HG03565 (cell line): ENCODE measurements around the gene AGBL4.

Experiments used
- ATAC-seq: cut with Tn5 transposase; IDR thresholded peaks from one replicate; pipeline ENCODE4 v1.9.1; 2021; ENCODE audit warnings: mild to moderate bottlenecking, moderate library complexity; ENCODE audit not compliant: unreplicated experiment

The AGBL4 gene

DNA sequence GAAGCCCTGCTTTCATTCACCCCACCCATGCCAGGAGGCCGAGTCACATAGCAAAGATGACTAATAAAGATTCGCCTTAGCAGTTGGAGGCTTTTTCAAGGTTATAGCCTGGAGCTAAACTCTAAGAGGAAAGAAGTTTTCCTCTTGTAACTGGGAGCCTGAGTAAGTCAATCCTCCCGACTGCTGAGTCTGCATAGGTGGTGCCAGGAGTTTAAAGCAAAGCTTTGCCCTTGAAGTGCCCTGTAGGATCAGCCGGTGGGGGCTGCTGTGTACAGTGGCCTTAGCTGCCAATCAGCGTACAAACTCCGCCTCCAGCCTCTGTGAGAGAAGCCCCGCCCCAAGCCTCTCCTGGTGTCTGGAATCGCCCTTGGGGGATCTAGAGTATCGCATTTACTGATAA lies 1404.2 kb downstream of the AGBL4 start:
- no peak for ATAC-seq

DNA sequence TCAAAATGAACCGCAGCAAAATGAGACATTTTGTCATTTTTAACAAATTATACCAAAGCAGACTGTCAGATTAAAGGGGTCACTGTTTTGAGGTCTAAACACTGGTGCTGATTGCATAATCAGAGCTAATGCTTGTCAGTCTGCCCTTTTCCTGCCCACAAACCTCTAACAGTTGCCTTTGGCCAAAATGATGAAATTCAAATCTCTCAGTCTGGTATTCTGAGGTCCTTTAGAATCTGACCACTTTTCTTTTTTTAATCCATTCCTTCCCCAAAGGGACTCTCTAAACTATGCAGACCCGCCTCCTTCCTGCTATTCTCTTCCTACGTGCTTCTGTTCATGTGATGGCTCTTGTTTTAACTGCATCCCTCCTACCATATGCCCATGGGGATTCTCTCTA lies 1406.5 kb downstream of the AGBL4 start:
- ATAC-seq: no peak

DNA sequence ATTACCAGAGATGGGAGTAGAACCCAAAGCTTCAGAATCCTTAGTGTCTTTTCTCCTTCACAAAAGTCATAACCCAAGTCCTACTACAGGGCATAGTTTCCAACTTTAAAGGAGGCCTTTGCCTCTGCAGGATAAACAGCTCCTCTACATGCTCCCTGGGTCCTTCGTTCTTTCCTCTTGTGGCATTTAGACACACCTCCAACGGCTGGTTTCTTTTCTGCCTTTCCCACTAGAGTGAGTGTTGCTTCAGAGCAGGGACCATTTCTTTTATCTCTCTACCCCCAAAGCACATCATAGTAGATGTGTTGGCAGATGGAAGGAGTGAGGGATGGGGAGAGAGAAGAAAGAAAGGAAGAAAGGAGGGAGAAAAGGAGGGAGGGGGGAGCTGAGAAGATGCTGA lies 1407.0 kb downstream of the AGBL4 start:
- no peak for ATAC-seq

DNA sequence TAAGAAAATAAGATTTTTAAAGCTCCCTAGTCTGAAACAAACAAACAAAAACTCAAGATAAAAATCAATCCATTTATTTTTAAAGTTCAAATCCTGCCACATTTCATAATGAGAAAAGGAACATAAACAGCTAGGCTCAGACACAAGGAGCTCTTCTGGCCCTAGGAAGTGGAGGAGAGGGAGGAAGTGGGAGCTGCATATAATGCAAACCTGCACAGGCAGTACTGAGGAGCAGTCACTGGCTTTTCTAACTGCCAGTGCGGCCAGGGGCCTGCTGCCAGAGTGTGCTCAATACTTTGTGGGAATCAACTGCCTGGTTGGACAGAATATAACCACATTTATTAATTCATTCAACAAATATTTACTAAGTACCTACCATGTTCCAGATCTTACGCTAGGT lies 1411.9 kb downstream of the AGBL4 start:
- ATAC-seq: no peak

DNA sequence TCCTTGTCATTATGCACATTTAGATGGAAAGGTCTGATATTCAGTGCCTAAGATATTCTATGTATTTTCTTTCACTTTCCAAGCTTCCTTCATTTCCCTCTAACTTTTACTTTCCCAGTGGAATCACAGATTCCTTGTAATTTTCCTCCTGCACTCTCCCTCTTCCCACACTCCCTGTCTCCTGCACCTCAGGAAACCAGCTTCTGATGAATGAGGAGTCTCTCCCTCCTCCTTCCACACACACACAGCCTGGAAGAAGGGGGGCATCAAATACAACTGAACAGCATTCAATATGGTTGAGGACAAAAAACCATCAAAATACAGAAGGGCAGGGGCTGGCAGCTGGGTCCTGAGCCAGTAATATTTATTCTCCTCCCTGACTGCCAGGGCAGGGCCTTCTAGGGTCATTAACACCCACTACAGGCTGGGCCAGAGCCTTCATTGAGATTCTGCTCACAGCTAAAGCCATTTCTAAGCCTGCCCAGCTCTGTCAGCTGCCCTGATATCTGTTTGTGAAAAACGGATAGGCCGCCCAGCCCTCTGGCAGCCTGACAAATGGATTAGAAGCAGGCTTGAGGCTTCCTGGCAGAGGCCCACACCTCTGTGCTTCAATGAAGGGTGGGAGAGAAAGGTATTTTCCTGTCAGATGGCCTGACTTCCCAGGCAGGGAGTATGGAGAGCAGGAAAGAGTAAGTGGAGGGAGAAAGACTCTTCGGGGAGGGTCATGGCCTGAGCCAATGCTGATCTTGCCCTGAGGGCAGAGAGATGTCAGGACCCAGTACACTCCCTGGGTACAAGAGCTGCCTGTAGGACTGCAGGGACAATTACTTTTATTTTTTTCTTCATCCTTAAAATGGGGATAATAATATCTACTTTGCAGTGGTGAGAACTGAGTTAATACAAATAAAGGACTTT lies 1412.9 kb downstream of the AGBL4 start:
- no peak for ATAC-seq

DNA sequence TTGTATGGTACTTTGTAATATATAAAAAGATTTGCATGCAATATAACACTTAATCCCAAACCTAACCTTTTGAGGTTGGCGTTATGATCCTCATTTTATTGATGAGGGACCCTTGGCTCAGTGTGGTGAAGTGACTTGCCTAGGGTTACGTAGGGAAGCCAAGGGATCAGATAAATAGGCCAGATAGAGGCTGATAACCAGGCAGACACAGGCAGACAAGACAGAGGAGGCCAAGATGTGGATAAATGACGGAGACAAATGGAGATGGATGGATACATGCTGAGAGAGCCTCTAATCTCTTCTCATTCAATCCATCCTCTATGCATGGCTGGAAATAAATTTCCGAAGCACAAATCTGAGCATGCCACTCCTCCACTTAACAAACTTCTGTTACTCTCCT lies 1414.9 kb downstream of the AGBL4 start:
- no peak for ATAC-seq

DNA sequence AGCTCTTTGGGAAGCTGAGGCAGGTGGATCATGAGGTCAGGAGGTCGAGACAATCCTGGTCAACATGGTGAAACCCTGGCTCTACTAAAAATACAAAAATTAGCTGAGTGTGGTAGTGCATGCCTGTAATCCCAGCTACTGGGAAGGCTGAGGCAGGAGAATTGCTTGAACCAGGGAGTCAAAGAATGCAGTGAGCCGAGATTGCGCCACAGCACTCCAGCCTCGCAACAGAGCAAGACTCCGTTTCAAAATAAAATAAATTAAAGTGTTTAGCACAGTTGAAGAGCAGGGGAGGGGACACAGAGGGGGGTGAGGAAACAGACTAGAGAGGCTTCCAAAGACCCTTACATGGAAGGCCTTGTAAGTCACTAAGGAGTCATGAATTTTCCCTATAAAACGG lies 1420.5 kb downstream of the AGBL4 start:
- no peak for ATAC-seq

DNA sequence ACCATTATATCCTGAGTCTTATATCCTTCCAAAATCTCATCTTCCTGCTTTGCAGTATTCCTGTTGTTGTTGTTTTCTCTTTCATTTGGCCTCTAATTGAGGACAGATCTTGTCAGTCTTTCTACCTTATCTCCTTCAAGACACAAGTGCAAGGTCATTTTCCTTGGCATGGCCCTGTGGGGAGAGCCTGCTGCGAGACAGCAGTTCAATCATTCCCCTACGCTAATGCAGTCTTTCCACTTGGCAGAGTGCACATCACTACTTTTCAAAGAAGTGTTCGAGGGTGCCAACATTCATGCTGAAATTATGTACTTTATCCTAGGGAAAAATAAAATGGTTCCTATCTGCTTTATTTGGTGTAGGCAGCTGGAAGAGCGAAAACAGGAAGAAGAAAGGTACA lies 1421.4 kb downstream of the AGBL4 start:
- ATAC-seq: no peak

DNA sequence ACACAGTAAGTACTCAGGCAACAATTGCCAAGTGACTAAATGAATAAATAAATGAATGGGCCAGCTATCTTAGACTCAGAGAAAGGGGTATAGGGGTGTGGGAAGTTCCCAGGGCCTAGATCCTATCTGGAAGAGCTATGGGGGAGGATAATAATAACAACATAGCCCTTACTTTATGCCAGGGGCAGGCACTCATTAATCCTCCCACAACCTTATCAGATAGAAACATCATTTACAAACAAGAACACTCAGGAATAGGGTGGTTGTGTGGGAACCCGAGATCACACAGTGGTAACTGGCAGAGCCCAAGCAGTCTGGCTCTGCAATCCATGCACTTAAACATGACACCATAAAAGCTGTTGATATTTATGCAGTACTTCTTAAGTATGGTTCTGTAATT lies 1423.6 kb downstream of the AGBL4 start:
- ATAC-seq: no peak

DNA sequence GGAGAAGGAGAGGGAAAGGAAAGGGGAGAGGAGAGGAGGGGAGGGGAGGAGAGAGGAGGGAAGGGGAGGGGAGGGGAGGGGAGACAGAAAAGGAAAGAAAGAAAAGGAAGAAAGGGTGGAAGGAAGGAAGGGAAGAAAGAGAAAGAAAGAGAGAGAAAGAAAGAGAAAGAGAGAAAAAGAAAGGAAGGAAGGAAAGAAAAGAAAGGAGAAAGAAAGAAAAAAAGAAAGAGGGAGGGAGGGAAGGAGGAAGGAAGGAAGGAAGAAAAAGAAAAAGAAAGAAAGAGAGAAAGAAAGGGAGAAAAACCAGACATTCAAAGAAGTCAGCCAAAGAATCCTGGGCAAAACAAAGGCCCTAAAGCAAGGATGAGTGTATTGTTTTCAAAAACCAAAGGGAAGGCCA lies 1426.1 kb downstream of the AGBL4 start:
- no peak for ATAC-seq

DNA sequence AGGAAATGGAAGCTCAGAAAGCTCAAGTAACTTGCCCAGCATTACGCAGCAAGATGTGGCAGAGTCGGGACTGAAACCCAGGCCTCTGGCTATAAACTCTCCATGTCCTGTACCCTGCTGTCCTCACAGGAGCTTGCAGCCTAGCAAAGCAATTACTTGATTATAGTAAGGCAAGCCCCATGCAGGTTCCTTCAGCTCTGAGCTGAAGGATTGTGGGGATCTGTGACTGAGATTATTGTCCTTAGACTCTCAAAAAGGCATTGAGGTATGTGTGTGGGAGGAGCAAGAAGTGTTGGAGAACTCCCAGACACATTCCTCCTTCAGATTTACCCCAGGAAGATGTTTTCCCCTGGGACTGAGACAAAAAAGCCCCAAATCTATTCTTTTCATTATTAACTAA lies 1427.7 kb downstream of the AGBL4 start:
- ATAC-seq: no peak

DNA sequence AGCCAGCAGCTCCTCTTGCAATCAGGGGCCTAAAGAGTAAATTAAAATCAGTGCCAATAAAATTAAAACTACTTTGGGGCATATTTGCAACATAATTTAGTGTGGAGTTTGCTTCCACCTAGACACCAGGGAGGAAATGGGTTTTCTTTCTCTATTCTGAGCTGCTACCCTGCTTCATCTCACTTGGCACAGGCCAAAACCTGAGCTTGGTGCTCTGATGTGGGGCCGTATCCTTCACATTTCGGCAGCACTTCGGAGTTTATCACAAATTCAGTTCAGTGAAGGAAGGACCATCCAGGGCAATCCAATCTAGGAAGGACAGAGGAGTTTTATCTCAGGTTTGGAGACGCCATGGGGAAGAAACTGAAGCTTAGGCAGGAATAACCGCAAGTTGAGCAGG lies 1428.1 kb downstream of the AGBL4 start:
- ATAC-seq: no peak

DNA sequence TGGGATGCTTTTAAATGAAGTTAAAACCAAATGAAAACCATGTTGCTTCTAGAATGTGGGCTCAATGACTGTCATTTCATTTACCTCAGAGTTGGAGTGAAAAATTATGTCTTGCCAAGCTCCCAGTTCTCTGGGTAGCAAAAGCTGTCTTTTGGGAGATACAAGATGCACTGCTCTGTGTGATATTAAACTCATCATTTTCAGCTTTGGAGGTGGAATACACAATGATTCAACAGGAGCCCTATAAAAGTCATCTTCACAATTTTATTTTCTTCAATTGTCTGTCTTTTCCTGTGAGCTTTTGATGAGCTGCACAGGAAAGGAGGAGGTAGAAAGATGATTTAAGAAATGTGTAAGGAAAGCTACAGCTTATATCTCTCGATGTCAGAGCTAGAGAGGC lies 1431.4 kb downstream of the AGBL4 start:
- no peak for ATAC-seq

DNA sequence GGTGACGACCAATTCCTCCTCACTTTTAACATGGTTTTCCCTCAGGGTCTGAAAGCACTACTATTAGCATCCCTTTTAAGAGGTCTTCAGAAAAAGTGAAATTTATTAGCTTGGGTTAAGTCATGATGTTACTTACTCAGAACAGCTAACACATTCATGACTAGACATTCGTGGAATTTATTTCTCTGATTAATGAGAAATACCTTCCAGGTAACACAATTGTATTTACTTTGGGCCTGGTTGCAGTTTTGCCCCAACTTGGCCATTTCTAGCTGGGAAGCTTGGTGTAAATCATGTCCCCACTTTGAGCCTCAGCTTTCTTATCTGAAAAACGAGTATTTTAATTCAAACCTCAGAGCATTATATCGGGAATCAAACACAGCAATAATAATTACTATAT lies 1432.6 kb downstream of the AGBL4 start:
- ATAC-seq: no peak

DNA sequence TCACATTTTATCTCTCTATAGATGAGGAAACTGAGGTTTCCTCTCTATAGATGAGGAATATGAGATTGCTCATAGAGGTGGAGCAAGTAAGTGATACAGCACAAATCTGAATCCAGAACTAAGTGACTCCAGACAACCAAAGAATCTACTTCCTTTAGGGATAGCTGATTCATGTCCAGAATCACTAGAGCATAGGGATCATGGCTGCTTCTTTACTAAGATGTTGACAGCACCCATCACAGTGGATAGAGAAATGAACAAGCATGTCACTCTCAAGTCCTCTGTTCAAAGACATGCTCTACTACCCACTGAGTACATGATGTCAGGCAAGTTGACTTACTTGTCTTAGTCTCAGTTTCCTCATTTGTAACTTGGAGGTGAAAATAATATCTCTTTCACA lies 1435.7 kb downstream of the AGBL4 start:
- no peak for ATAC-seq

DNA sequence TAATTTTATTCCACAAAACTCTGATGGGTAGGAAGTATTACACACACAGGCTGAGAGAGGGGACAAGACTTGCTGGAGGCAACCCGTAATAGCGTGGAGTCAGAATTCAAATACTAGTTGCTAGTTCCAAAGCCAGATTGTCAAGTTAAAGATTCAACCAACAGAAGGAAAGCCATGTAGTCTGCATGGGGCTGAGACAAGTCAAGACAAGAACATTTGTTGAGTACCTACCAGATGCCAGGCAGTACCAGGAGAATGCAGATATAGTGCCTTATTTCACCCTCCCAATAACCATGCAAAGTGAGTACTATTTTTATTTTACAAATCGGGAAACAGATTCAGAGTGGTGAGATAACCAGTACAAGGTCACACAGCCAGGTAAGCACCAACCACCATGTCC lies 1441.3 kb downstream of the AGBL4 start:
- no peak for ATAC-seq

DNA sequence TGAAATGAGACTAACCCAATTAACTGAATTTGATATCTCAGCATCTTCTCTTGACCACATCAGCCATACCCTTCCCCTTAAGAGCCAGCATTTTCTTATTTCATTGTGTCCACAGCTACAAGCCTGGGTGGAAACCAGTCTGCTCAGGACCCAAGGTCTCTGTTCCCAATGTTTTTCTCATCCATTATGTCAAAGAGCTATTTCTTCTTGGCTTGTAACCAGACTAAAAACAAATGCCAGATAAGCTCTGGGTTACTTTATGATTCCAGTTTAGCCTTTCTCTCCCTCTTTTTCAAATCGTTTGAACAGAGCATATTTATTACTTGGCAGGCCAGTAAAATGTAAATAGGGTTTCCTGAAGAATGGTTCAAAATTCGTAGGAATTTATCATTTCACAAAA lies 1442.5 kb downstream of the AGBL4 start:
- no peak for ATAC-seq

DNA sequence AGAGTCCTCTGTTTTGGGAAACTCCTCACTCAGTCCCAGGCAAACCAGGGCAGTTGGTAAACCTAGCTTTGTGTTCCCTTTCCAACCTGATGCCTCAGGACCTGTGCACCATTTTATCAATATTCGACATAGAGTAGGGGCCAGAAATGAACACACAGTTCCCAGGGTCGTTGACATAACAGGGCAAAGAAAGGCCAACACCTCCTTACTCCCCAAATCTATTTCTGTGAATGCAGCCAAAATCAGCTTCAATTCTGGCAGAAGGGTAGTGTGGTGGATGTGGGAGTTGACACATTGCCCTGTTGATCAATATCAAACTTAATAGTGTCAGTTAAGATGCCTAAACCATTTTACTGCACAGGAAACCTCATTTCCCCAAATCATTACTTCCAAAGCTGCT lies 1447.2 kb downstream of the AGBL4 start:
- no peak for ATAC-seq

DNA sequence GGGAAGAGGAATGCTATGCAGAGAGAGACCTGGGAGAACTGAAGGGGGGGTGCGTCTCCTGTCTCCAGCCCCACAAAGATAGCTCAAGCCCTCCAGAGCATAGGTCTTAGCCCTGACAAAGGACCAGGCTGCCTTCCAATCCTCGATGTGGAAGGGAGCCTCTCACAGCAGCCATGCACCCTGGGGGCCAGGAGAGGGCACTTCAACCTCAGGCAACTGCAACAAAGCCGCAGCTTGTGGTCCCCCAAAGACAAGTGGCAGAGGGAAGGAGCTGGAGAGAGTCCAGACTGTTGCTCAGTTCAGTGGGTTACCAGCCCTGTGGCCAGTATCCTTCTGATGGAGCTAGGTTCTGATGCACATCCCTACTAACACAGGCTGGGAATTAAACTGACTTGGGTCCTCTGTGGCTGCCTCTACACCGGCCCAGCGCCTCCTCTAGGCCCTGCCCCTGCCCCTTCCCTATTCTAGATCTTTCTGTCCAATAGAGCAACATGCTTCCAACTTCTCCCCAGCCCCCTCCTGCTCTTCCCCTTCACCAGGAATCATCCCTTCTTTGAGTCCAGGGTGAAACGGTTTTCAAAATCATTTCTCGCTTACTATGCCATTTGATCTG lies 1451.0 kb downstream of the AGBL4 start:
- peak; percentile 54 for ATAC-seq

DNA sequence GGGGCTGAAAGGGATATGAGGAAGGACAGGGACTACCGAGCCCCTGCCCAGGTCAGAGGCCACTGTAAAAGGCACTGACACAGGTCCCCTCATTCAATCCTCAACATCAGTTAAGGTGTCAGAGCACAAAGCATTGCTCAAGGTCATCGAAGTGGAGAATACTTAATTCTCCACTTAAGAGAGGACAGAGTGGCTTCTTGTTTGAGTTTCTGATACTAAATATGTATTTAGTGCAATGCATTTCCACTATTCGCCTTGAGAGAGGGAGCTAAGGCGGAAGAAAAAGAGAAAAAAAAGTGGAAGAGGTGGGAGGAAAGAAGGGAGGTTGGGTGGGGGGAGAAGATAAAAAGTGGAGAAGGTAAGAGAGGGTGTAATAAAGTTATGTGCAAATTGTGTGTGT lies 1451.6 kb downstream of the AGBL4 start:
- no peak for ATAC-seq

DNA sequence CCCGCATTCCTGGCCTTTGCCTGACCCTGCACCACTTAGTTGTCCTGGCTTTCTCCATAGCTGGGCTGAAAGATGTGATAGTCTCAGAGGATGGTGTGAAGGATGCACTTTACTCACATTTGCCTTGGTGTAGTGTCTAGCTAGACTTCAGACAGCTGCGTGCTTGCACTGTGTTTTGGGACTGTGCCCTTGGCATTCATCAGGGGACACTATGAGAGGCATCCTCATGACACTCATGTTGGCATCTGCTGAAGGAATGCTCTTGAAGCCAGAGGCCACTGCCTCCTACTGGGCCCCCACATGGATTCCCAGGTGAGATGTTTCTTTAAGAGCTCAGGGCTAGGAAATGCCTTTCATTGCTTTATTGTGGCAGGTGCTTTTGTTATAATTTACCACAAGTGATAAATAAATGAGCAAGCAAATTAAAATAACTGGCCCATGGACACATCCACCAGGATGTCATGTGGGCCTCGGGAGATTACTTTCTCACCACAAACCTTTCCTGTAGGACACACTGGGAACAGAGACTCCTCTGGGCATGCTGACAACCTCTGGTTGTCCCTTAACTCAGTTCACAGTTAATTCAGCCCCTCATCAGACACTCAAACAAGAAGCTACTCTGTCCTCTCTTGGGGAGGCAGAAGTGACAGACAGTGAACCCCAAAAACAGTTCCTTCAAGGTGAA lies 1452.3 kb downstream of the AGBL4 start:
- no peak for ATAC-seq

DNA sequence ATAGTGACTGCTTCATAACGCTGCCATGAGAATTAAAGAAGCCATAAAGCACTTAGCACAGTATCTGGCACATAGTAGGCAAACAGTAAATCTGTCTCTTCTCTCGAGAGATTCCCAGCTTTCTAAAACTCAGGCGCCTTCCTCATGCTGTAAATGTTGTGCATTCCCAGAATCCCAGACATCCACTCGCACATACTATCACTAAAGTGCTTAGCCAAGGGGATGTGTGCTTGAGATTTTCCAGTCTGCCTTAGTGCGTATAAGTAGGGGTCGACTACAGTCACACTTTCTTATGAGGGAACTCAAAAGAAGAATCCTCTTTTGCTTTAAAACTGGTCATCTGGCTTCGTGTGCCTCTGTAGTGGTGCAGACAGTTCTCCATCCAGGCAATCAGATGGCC lies 1453.2 kb downstream of the AGBL4 start:
- ATAC-seq: no peak
